ENCODE measurements around the gene ASB8. TPM values are rescaled to one million over a fixed set of nuclear protein-coding genes. Genes with fewer than 3 reads are reported as not detected.

Gene ASB8, protein sequence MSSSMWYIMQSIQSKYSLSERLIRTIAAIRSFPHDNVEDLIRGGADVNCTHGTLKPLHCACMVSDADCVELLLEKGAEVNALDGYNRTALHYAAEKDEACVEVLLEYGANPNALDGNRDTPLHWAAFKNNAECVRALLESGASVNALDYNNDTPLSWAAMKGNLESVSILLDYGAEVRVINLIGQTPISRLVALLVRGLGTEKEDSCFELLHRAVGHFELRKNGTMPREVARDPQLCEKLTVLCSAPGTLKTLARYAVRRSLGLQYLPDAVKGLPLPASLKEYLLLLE
- polyA plus RNA-seq (ENCODE audit: insufficient read length in 10 of 10), result 10 to 100 TPM; 29.9 to 69.6 (median 49.9) TPM
- long read RNA-seq, donor 1, transcript ASB8-201 (4 exons, 2,615 nt), result major isoform, 9 of 10 reads
- long read RNA-seq, donor 1, partial matches to known transcripts, result 0 of 10 reads
- long read RNA-seq, donor 1, other reads (novel, unspliced or antisense), result 0 of 10 reads
- long read RNA-seq, donor 2, transcript ASB8-201 (4 exons, 2,615 nt), result major isoform, 5 of 13 reads
- long read RNA-seq, donor 2, partial matches to known transcripts, result 0 of 13 reads
- long read RNA-seq, donor 2, other reads (novel, unspliced or antisense), result 0 of 13 reads
- long read RNA-seq, donor 3, result 0 reads
- long read RNA-seq, donor 4, partial matches to known transcripts, result 0 of 1 reads
- long read RNA-seq, donor 4, other reads (novel, unspliced or antisense), result 0 of 1 reads
- long read RNA-seq, donor 5, transcript ASB8-207 (5 exons, 923 nt), result minor isoform, 6 of 19 reads
- long read RNA-seq, donor 5, transcript ASB8-201 (4 exons, 2,615 nt), result major isoform, 7 of 19 reads
- long read RNA-seq, donor 5, partial matches to known transcripts, result 0 of 19 reads
- long read RNA-seq, donor 5, other reads (novel, unspliced or antisense), result 0 of 19 reads
- long read RNA-seq, donor 6, transcript ASB8-201 (4 exons, 2,615 nt), result major isoform, 8 of 13 reads
- long read RNA-seq, donor 6, partial matches to known transcripts, result 0 of 13 reads
- long read RNA-seq, donor 6, other reads (novel, unspliced or antisense), result 0 of 13 reads
- long read RNA-seq, donor 7, transcript ASB8-201 (4 exons, 2,615 nt), result major isoform, 7 of 11 reads
- long read RNA-seq, donor 7, partial matches to known transcripts, result 0 of 11 reads
- long read RNA-seq, donor 7, other reads (novel, unspliced or antisense), result 0 of 11 reads
- long read RNA-seq, donor 8, transcript ASB8-201 (4 exons, 2,615 nt), result major isoform, 5 of 7 reads
- long read RNA-seq, donor 8, partial matches to known transcripts, result 0 of 7 reads
- long read RNA-seq, donor 8, other reads (novel, unspliced or antisense), result 0 of 7 reads
- long read RNA-seq, donor 9, partial matches to known transcripts, result 0 of 4 reads
- long read RNA-seq, donor 9, other reads (novel, unspliced or antisense), result 0 of 4 reads

DNA sequence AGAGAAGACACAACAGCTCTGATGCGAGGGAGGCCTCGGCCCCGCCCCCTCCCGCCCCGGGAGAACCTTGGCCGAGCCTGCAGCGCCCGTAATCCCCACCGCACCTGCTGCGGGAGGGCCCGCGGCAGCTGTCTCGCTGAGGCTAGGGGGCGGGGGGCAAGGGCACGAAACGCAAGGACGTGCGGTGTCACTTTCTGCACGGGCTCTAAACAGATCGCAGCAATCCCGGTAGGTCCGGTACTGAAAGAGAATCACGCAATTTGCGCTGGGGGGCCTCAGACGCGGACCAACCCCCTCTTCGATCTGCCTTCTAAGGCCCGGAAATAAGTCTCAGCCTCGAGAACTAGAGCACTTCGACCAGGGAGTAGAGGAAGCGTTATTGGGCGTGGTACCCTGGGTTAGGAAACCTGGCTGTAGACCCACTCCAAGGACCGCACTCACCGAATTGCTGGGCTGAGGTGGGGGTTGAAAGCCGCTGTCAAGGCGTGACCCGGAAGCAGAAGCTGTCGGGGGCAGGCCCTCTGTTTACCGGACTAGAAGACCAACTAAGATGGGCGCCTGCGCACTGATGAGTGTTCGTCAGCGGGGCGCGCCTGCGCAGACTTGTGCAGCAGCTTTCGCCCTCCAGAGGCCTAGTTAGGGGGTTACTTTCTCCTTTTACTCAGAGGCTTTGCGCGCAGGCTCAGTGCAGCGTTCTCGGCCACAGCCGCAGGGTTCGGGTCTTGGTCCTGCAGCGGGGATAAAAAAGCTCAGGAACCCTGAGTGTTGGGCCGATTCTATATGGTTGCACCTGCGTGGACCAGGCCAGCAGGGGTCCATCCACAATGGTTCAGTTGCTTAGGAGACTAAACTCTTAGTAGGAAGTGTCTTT is at the start of gene ASB8:
Gene ASB8, minus strand, starts transcription at position 498 of the 871 bp plus-strand sequence. CDS start 4,019 bp downstream, outside the sequence.
- peak; percentile 98 to 99 (median 99) for DNase-seq

DNA sequence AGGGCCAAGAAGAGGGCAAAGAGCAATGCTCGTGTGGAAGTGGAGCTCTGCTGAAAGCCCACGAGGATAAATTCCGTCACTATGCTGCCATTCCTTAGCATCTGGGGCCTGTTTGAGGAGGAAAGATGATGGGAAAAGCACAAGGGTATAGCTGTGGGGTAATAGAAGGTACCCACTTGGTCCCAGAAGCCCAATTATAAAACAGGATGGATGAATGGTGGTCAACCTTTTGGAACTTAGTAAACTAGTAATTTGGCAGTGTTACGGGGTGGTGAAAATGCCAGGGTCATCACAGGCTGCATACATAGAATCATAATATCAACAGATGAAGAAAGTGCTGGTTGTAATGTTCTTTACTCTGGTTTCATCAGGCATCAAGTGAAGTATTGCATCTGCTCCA is 45.9 kb upstream of the ASB8 start, which contains the start of gene OR10AD1:
Gene OR10AD1, minus strand, starts transcription at position 101 of the 400 bp plus-strand sequence. Its CDS starts 0 bp downstream, at position 101.
- no peak for DNase-seq

DNA sequence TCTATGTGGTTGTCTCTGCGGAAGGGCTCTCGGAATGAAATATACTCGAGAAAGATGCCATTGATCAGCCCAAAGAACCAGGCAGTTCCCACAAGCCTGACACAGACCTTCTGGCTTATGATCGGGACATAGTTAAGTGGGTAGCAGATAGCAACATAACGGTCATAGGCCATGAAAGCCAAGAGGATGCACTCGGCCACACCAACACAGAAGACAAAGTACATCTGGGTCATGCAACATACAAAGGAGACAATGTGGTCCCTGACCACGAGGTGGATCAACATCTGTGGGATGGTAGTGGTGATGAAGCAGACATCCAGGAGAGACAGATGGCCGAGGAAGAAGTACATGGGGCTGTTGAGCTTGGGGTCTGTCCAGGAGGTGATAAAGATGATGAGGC is 45.5 kb upstream of the ASB8 start:
- no peak for DNase-seq

DNA sequence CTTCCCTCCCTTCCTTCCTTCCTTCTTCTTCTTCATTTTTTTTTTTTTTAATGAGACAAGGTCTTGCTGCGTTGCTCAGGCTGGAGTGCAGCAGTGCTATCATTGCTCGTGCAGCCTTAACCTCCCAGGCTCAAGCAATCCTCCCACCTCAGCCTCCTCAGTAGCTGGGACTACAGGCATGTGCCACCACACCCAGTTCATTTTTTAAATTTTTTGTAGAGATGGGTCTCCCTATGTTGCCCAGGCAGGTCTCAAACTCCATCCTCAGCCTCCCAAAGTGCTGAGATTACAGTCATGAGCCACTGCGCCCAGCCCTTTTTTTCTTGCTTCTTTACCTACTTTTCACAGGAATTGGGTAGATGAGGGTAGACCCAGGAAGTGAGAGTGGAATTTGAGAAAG is 44.2 kb upstream of the ASB8 start:
- DNase-seq, result no peak

DNA sequence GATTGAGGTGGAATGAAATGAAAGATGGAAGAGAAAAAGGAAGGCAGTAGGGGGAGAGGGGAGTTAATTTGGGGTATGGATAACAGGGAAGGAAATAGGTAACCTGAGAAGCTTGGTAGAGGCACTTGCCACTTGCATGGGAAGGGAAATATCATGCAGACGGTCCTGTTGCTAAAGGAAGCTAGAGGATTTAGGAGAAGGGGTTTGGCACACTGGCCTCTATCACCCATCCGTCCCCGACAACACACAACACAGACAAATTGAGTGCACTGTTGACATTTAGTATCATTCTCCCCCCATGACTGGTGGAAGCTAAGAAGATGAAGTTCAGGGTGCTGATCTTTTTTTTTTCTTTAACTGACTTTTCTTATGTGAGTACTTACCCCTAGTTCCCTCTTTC is 43.8 kb upstream of the ASB8 start:
- no peak for DNase-seq

DNA sequence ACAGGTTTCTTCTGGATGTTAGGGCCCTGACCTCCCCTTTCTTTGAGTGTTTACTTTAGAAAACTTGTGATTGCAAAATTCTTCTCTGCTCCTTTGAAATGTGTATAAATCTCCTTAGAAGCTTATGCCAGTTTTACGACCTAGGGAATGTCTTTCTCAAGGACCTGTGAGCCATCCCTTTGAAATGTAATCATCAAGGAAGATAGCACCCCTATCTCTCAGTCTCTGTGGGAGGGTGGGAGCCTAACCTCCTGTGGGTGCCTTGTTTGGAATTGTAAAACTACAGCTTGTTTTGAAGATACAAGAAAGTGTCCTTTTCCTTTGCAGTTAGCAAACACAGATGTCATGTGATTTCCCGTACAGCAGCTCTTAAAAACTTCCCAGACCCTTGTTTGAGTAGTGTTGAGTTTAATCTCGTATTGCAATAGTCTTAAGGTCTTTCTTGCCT is 42.5 kb upstream of the ASB8 start:
- DNase-seq, result peak in 1 of 3 donors; percentile 28

DNA sequence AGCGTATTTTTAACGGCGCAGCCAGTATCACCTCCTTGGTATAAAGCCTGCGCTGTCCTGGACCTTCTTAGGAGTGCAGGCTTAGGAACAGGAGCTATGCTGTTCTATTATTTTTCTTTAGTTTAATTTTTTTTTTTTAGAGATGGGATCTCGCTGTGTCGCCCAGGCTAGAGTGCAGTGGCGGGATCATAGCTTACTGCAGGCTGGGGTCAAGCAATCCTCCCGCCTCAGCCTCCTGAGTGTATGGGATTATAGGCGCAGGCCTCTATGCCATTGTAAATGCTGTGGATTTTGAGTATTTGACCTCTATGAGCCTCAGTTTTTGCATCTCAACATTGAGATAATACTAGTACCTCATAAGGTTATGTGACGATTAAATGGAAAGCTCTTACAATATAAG is 41.7 kb upstream of the ASB8 start:
- no peak for DNase-seq

DNA sequence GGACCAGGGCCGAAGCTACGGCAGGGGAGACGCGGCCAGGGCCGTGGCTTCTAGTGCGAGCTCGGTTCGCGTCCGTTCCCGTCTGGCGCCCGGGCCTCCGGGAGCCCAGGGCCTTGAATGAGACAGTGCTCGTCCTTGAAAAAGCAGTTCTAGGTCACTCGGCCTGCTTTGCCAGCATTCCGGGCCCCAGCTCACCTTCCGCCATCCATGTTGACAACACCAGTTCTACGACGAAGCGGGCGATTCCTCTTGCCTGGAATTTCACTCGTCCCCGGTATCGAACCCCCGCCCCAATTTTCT is 41.3 kb upstream of the ASB8 start:
- no peak for DNase-seq

DNA sequence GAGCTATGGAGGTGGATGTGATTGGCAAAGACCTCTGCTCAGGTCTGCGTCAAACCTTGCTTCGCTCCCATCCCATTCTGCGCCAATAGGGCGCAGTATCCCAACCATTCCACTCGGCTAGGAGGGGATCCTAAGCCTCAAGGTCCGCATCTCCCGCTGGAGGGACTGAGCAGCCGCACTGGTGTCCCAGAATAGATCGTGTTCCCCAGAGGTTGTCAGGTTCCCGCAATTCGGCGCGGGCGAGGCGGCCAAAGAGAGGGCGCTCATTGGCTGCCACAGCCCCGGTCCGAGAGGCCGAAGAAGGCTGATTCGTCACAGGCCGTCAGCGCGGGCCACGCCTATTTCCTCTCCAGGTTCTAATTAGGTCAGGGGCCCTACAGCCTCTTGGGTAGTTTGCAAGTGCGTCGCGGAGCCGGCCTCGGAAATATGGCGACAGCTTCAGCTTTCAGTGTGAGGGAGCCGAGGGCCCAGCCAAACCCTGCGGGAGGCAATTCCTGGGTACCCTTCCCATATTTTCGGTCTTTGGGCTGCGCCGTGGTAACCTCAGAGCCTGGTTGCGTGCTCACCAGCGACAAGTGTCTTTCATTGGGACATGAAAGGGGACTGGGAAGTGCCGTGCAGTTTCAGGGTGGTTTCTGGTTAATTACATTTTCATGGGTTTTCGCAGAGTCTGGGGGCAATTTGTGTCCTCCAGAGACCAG is 40.8 kb upstream of the ASB8 start:
- DNase-seq, result peak; percentile 93 to 96 (median 94)

DNA sequence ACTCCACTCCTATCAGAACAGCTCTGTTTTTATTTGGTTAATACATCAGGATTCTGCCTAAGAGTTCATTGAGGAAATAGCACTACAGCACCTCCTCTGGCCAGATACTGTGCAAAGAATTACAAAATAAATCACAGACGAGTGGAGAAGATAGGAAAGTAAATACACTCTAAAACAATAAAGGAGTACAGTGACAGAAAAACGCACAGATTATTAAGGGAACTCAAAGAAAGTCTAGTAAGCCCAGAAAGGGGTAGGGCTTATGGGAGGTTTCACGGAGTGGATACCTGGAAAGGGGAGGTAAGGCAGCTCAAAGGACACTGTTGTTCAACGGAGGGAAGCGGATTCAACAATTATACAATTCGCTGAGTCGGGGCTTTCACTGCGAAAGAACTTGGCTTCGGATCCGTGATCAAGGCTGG is 40.2 kb upstream of the ASB8 start:
- peak in 2 of 3 donors; percentile 40 to 48 for DNase-seq

DNA sequence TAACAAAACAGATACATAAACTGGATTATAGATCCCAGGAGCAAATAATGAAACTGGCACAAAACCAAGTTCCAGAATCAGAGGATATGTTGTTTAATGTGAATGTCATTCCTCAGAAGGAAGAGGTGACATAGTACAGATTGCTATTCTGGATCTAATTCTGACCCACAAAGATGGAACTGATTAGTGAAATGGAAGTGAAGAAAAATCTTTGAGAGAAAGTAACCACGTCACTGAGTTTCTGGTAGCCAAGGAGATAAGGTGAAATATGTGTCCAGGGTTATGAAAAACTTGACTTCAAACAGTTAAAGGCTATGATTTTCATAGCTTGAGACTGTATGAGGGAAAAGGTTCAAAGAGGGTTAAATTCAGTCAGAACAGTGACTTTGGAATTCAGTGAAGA is 37.5 kb upstream of the ASB8 start:
- DNase-seq, result peak in 1 of 3 donors; percentile 29

DNA sequence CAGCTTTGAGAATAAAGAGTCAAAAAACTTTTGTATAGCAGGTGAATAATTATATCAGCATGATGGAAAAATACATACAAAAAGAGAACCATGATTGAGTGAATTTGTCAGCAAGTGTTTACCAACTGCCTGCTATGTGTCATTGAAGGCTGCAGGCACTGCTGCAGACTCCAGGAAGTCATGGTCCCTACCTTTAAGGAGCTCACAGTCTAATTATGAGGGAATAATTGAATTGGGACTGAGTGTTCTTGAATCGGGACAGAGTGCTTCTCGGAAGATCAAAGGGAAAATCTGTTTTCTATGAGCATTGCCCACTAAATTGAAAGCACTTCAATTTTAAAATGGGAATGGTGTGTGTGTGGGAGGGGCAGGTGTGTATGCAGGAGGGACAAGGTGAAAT is 36.3 kb upstream of the ASB8 start:
- no peak for DNase-seq

DNA sequence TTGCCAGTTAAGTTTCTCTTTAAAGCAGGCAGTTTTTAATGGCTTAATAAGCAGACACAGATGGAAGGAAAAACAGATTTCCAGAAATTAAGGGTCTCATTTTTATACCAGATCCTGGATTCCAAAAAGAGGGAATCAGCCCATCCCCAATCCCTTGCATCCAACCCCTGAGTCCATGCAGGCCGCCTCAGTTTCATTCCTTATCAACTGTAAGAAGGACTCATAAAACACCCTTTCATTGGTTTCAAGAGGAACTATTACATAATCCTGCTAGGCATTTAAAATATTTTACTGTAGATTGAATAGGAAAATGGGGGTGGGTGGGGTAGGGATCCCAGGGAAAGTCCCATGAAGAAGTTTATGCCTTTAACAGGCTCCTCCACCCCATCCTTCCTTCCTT is 35.5 kb upstream of the ASB8 start:
- no peak for DNase-seq

DNA sequence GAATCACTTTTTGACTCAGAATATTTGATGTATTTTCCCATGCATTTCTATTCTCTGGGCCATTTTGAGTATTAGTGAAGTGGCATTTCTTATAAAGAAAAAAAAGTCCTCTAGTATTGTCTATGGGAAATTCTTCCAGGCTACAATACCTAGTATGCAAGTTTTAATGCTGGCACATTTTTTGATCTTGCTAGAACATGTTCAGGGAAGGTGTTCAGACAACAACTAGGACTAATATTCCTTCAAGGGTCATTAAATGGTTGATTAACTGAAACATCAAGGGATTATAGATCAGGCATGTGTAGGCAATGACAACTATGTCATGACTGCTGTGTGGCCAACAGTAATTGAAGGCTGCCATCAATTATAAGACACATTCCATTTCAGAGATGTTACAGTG is 33.8 kb upstream of the ASB8 start:
- DNase-seq, result no peak

DNA sequence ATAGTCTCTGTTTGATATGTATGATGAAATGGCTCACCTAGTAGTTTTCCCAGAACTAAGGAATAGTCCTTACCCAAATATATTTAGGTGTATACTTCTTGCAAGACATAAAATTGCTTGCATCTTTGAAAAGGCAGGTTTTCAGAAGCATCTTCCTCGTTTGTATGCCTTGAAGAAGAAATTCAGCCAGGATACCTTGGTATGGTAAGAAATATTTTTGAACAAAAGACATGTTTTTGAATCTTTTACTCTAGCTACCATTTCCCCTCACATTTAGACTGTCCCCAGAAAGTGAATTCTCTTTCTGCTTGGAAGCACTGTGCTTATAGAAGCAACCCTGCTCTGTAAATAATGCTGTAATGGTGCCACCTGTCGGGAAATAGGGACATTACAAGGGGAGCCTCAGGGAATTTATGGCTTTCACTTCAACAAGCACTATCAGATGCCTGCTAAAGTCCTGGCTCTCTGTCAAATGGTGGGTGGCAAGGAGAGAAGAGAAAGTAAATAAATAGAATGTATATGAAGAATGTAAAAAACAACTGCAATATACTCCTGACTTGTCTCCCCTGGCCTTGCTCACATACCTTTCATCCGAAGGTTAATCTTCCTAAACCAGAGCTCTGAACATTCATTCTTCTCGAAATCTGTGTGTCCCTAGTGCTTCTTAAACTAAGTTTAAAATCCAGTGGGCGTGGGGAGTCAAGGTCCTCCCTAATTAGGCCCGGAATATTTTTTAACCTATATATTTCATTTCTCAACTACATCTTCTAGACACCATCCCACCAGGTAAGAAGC is 32.2 kb upstream of the ASB8 start:
- DNase-seq, result peak; percentile 68 to 83 (median 78)

DNA sequence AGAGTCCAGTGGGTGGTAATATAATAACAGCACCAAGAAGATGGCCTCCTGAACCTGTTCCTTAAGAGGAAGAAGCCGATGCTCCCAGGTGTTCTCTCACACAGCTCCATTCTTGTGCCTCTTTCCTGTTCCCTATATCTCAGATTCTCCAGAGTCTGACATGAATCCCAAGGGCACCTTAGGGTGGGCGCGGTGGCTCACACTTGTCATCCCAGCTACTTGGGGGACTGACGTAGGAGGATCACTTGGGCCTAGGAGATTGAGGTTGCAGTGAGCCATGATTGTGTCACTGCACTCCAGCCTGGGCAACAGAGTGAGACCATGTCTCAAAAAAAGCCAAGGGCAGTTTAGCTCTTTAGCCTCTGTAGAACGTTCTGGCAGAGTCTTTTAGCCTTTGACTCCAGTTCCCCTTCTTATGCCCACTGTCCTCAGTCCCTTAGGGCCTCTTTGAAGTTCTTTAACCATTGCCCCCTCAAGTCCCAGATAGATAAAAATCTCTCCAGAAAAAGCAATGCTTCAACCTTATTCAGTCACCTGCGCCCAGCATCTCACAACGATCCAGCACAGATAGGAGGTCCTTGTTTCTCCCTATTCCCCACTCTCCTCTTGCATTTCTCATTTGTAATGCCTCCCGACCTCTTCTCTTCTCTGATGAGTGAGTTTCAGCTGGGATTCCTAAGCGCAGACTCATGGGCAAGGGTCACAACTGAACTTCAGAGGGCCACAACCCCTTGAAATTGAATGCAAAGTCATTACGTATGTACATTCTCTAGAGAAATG is 30.8 kb upstream of the ASB8 start:
- no peak for DNase-seq

DNA sequence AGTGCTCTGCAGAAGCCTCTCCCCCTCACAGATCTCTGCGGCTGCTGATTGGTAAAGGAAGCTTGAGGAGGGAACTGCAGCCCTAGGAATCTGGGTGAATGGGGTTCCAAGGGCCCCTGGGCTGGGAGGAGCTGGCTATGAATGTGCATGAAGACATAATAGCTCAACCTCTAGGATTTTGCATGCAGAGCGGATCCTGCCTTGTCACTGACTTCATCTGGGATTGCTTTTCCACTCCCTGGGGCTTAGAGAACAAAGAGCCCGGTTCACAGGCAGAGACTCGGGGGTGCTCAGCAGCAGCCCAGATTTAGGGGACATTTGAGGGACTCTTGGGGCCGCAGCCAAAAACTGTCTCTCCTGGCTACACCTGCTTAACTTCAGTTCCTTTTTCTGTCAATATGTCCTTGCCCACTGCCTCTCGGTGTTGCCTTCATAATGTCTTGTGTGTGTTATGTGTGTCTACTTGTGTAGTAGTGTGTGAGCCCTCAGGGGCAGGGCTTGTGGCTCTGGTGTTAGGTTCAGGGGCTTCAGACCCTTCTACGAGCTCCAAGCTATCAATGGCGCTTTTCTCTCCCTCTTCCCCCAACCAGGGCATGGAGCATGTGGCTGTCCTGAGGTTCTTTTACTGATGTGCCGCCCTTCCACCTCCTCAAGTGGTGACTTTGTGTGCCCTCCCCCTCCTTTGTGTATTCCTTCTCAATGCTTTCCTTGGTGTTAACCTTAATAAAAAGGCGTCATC is 28.0 kb upstream of the ASB8 start:
- no peak for DNase-seq

DNA sequence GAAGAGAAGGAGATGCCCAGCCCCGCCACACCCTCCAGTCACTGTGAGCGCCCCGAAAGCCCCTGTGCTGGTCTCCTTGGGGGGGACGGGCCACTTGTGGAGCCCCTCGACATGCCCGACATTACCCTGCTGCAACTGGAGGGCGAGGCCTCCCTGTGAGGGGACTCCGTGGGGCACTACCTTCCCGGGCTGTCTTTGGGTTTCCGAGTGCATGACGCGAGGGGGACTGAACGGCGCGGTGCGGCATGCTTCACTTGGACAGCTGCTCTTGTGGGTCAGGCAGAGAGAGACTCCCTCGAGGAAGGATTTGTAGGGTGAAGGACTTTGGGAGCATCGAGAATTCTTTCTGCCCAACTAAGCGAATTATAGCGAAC is 27.2 kb upstream of the ASB8 start:
- no peak for DNase-seq
